ENCODE data around the gene PROB1. TPM values are rescaled to one million over a fixed set of nuclear protein-coding genes. Genes with fewer than 3 reads are reported as not detected.
"Not testable (repeated sequence)": the region's sequence is repeated elsewhere in the genome, so short reads cannot be mapped to it uniquely, and the experiment has no call there.

The PROB1 gene
- total and polyA plus RNA-seq, 2 experiments from 2014 or later: 0.55 to 1.6 TPM

GRCh38 chr5:139413153-139413552 is 18.2 kb upstream of the PROB1 start:
- Histone ChIP-seq H3K27ac (no peak overlapping the region), H3K27me3 (replicated peaks; ENCODE audit: insufficient read depth) (no peaks in the 10 kb centered on the region), H3K79me2 (ENCODE audit: insufficient read depth) (no peaks in the 10 kb centered on the region), H2AFZ (no peak overlapping the region), H3K4me1 (ENCODE audit: insufficient read depth) (peaks cover 19% of the 10 kb centered on the region), H3K9me3 (ENCODE audit: low read depth) (no peaks in the 10 kb centered on the region), H3K36me3 (ENCODE audit: low read depth) (no peaks in the 10 kb centered on the region), H3F3A (ENCODE audit: insufficient read depth) (peaks cover 27% of the 10 kb centered on the region), H3K4me2 (ENCODE audit: unreplicated experiment) (no peak overlapping the region), H4K20me1 (ENCODE audit: insufficient read depth) (no peaks in the 10 kb centered on the region), H3K4me3 (no peak overlapping the region), H3K9me2 (ENCODE audit: insufficient read depth) (no peaks in the 10 kb centered on the region), H3K9ac (no peak overlapping the region)
- in situ Hi-C loops (cut with MboI): no loop called here
- no peak for DNase-seq
- TF ChIP-seq EZH2phosphoT487 (IDR thresholded peaks at IDR 0.05; ENCODE audit: insufficient read depth, low read depth): no peak
- WGBS, 2 experiments (ENCODE audit: low coverage in 1 of 2, low lambda C conversion rate in 2 of 2, missing lambda C conversion rate in 2 of 2): 96% methylated on average over 6 of the region's 6 CpGs

- H3K4me3 ChIP-seq: no peak overlapping the region
- peak; percentile 84 for DNase-seq
- no peaks in the 10 kb centered on the region for H4K20me1 ChIP-seq (ENCODE audit: insufficient read depth)
- no peaks in the 10 kb centered on the region for H3K9me3 ChIP-seq (ENCODE audit: low read depth)
- TF ChIP-seq EZH2 (IDR thresholded peaks at IDR 0.05; ENCODE audit: insufficient read depth, poor library complexity, severe bottlenecking) (no peak), EZH2phosphoT487 (IDR thresholded peaks at IDR 0.05; ENCODE audit: insufficient read depth, low read depth) (no peak)
- no peaks in the 10 kb centered on the region for H3K79me2 ChIP-seq (ENCODE audit: insufficient read depth)
- in situ Hi-C loops (cut with MboI): no loop called here
- no peaks in the 10 kb centered on the region for H3K9me2 ChIP-seq (ENCODE audit: insufficient read depth)
- H3F3A ChIP-seq (ENCODE audit: insufficient read depth): peaks cover 27% of the 10 kb centered on the region
- H3K4me2 ChIP-seq (ENCODE audit: unreplicated experiment): peak overlapping the region; percentile 33
- WGBS, 2 experiments (ENCODE audit: low coverage in 1 of 2, low lambda C conversion rate in 2 of 2, missing lambda C conversion rate in 2 of 2): 11 to 12% methylated on average over 17 of the region's 17 CpGs
- H3K4me1 ChIP-seq (ENCODE audit: insufficient read depth): peaks cover 19% of the 10 kb centered on the region
- H3K27ac ChIP-seq: peak overlapping the region; percentile 83
- H3K27me3 ChIP-seq (replicated peaks; ENCODE audit: insufficient read depth): no peaks in the 10 kb centered on the region
- H3K9ac ChIP-seq: peak overlapping the region; percentile 73
- no peaks in the 10 kb centered on the region for H3K36me3 ChIP-seq (ENCODE audit: low read depth)
- H2AFZ ChIP-seq: peak overlapping the region; percentile 84
Measured at GRCh38 chr5:139410993-139411828, 16.3 kb upstream of the PROB1 start.

GRCh38 chr5:139410121-139410992 is 15.5 kb upstream of the PROB1 start:
- 35 to 36% methylated on average over 6 of the region's 6 CpGs for WGBS, 2 experiments (ENCODE audit: low coverage in 1 of 2, low lambda C conversion rate in 2 of 2, missing lambda C conversion rate in 2 of 2)
- no peak overlapping the region for H3K4me3 ChIP-seq
- no peaks in the 10 kb centered on the region for H4K20me1 ChIP-seq (ENCODE audit: insufficient read depth)
- H3K27ac ChIP-seq: peak overlapping the region; percentile 83
- peak; percentile 67 for DNase-seq
- H3K4me2 ChIP-seq (ENCODE audit: unreplicated experiment): peak overlapping the region; percentile 33
- TF ChIP-seq EZH2 (IDR thresholded peaks at IDR 0.05; ENCODE audit: insufficient read depth, poor library complexity, severe bottlenecking) (no peak), EZH2phosphoT487 (IDR thresholded peaks at IDR 0.05; ENCODE audit: insufficient read depth, low read depth) (no peak)
- no peaks in the 10 kb centered on the region for H3K9me2 ChIP-seq (ENCODE audit: insufficient read depth)
- no peaks in the 10 kb centered on the region for H3K27me3 ChIP-seq (replicated peaks; ENCODE audit: insufficient read depth)
- no peaks in the 10 kb centered on the region for H3K36me3 ChIP-seq (ENCODE audit: low read depth)
- no peaks in the 10 kb centered on the region for H3K9me3 ChIP-seq (ENCODE audit: low read depth)
- in situ Hi-C loops (cut with MboI): no loop called here
- peak overlapping the region; percentile 84 for H2AFZ ChIP-seq
- no peaks in the 10 kb centered on the region for H3K79me2 ChIP-seq (ENCODE audit: insufficient read depth)
- H3K9ac ChIP-seq: peak overlapping the region; percentile 73
- H3K4me1 ChIP-seq (ENCODE audit: insufficient read depth): peaks cover 19% of the 10 kb centered on the region
- H3F3A ChIP-seq (ENCODE audit: insufficient read depth): peaks cover 27% of the 10 kb centered on the region

- H2AFZ ChIP-seq; in situ Hi-C loops (cut with MboI); H4K20me1 ChIP-seq (ENCODE audit: insufficient read depth); H3K9ac ChIP-seq; H3K9me3 ChIP-seq (ENCODE audit: low read depth); H3K9me2 ChIP-seq (ENCODE audit: insufficient read depth); H3K27ac ChIP-seq; DNase-seq; H3K4me2 ChIP-seq (ENCODE audit: unreplicated experiment); H3K79me2 ChIP-seq (ENCODE audit: insufficient read depth); H3K36me3 ChIP-seq (ENCODE audit: low read depth); H3K4me3 ChIP-seq; H3K27me3 ChIP-seq (replicated peaks; ENCODE audit: insufficient read depth): not testable (repeated sequence)
- 86 to 95% methylated on average over 4 to 5 of the region's 5 CpGs for WGBS, 2 experiments (ENCODE audit: low coverage in 1 of 2, low lambda C conversion rate in 2 of 2, missing lambda C conversion rate in 2 of 2)
- Histone ChIP-seq H3F3A (ENCODE audit: insufficient read depth) (peaks cover 27% of the 10 kb centered on the region), H3K4me1 (ENCODE audit: insufficient read depth) (peaks cover 24% of the 10 kb centered on the region)
Measured at GRCh38 chr5:139409116-139409515, 14.2 kb upstream of the PROB1 start.
